HG03460 (cell line): ENCODE data around the gene PDGFRA.
"Not testable (repeated sequence)": the region's sequence is repeated elsewhere in the genome, so short reads cannot be mapped to it uniquely, and the experiment has no call there.

Experiments used
- ATAC-seq: cut with Tn5 transposase; IDR thresholded peaks from one replicate; pipeline ENCODE4 v1.9.1; 2021; ENCODE audit not compliant: unreplicated experiment

The PDGFRA gene

DNA sequence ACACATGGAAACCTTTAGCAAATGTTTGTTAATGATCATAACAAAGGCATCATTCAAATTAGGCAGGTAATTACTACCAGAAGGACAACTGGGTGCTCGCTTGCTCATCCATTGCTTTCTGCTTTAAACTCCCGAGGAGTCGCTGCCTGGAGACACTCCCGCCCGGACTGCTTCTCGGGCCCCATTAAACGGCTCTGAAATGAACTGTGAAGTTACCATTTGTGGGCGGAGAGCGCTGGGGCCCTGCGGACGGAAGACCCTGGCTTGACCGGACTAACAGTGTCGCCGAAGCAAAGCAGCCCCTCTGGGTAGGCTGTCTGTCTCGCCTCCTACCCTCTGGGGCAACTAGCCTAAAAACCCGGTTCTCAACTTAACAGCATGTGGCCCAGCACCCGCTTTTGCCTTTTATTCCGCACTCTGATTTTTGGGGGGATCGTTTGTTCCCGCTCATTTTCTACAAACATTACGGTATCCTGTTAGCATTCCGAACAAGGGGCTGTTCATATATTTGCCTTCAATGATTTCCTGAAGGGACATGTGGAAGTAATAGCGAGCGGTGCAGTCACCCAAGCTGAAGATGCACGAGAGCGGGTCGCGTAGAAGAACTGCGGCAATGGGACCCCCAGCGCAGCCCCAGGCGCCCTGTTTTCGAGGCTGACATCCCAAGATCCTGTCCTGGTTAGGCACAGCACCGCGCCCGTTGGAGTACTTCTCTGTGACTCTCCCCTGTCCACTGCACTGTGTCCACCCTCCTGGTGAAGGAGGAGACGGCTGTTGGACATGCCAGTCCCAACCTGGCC, 1.6 kb upstream of the PDGFRA start:
- no peak for ATAC-seq

GRCh38 chr4:54228056-54228527, 1.0 kb upstream of the PDGFRA start:
- ATAC-seq: no peak

DNA sequence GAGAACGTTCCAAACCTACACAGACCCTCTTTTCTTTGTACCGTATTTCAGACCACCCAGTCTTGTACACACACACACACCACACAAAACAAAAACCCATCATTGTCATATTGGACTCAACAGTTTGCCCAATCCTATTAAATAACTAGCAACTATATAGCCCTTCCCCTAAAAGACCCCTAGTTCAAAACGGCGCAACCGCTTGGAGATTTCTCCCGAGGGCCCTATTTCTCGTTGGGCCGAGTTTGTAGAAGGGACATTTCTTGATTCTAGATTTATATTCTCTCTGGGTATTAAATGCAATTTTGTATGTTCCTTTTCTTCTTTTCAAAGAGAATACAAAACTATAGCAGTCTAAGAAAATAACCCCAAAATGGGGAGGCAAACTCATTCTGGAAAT, 547 bp upstream of the PDGFRA start:
- no peak for ATAC-seq

- ATAC-seq: no peak
These were observed 764 bp downstream of the PDGFRA start for GRCh38 chr4:54229631-54230483.

- ATAC-seq: no peak
These were observed 1.7 kb downstream of the PDGFRA start for GRCh38 chr4:54230484-54231418.

DNA sequence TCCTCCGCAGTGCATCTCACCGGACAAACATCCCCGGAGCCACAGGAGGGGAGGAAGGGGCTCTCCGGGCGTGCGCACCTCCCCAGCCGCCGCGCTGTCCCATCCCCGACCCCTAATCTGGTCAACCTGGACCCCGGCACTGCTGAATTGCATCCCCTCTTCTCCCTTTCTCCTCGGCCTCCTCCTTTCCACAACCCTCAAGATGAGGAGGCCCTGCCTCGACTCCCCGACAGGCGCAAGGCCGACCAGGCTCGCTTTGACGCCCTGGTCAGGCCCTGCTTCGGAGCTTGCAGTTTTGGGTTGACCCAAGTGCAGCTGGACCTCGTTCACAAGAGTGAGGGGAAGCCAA, 2.3 kb downstream of the PDGFRA start:
- ATAC-seq: no peak

DNA sequence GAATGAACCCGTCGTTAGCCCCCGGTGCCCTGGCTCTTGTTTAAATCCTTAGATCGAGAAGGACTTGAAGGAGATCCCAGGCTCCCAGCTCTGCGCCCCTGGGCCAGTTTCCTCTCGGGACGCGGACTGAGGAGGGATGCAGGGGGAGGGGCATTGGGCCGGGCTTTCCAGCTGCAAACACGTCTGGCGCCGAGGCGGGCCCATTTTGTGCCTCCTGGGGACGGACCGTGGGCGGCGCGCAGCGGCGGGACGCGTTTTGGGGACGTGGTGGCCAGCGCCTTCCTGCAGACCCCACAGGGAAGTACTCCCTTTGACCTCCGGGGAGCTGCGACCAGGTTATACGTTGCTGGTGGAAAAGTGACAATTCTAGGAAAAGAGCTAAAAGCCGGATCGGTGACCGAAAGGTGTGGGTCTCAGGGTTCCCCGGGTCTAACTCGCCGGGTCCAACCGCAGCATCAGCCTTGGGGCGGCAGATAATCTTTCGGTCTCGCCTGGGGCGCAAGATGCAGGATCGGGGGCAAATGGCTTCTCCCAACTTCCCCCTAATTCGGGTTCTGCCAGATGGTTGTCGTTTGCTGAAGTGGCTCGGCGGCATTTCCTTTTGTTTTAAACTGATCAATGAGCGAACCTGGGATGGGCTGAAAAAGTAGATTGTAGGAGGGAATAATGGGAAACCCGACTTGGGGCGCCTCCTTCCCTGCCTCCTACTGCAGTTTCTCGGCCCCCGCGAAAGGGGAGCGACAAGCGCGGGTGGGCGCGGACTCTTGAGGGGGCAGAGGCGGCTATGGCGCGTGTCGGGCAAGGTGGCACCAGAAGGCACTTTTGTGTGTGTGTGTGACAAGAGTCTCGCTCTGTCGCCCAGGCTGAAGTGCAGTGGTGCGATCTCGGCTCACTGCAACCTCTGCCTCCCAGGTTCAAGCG, 2.9 kb downstream of the PDGFRA start:
- ATAC-seq: no peak

DNA sequence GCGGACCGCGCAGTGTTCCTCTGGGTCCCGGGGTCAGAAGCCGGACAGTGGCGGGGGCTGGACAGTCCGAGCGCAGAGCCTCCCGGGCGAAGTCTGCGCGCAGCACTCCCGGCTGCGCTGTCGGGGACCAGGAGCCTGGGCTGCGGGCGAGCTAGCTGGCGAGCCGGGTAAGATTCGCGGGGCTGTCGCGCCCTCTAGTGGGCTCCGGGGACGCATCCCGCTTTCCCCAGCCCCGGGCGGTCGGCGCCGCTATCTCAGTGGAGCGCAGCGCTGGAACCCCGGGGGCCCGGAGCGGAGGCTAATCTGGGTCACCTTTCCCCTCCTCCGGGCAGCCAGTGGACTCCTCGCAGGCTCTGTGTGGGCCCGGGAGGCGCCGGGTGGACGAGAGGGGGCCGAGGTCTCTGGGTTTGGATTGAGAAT, 4.2 kb downstream of the PDGFRA start:
- ATAC-seq: peak; percentile 87

DNA sequence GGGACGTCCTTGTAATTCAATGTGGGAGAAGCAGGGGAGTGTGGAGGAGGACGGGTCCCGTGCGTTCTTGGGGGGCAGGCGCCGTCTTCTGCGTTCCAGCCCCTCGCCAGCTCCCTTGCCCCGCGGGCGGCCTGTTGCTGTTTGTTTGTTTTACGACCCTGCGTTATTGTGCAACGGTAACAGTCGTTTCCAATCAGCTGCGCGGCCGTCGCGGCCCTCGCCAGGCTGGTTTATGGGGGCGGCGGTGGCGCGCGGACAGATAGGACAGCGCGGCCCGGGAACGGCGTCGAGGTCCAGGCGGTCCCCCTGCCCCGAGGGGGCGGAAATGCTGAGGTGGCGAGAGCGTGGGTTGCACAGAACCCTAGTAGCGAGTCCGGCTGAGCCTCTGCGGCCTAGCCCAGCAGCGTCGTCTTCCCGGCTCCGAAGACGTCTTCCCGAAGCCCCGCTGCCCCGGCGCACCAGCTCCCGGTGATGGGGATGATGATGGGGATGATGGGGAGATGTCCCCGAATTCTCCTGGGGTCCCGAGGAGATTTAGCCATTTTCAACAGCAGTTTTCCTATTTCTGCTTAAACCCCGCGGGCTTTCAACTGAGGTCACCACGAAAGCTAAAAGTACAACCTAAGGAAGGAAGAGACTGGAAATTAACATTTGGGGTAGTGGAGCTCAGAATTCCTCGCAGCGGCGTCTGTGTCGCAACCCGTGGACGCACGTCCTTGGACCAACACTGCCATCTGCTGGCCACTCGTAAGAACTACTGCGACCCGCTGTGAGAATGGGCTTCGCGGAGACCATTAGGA, 4.8 kb downstream of the PDGFRA start:
- ATAC-seq: peak; percentile 41

DNA sequence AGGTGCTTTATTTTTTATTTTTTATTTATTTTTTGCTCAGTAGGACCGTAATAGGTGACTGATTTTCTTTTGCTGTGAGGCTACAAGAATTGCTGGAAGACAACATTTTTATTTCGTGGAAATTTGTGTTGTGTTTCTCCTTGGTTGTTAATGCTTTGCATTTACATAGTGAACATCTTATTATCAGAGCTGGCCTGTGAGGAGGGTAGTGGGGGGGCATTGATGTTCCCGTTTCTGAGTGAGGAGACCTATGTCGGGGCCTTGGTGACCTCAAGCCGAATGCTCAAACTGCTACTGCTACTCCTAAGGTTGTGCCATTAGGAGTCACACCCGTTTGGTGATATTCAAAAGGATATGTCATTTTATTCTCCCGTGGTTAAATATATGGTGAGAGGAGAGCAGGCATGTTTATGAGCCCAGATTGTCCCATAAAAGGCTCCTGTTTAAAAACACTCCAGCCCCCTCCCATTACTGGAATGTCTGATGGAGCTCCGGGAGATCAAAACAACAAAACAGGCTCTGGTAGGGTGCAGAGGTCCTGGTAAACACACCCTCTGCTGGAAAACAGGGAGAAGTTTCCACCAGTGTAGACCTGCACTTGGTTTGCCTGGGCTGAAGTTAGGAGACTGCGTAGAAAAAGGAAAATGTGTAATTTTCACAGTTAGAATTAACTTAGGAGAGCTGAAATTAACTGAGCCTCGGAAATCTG, 5.6 kb downstream of the PDGFRA start:
- ATAC-seq: no peak

DNA sequence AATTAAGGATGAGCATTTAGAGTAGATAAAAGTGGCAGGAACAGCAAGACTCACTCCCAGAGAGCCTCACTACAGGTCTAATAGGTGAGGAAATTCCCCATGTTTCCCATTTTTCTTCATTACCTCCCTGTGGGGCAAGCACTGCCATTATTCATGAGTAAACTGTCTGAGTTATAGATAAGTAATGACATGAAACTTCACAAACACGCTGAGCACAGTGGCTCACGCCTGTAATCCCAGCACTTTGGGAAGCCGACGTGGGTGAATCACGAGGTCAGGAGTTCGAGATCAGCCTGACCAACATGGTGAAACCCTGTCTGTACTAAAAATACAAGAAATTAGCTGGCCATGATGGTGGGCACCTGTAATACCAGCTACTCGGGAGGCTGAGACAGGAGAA, 7.2 kb downstream of the PDGFRA start:
- not testable (repeated sequence) for ATAC-seq

DNA sequence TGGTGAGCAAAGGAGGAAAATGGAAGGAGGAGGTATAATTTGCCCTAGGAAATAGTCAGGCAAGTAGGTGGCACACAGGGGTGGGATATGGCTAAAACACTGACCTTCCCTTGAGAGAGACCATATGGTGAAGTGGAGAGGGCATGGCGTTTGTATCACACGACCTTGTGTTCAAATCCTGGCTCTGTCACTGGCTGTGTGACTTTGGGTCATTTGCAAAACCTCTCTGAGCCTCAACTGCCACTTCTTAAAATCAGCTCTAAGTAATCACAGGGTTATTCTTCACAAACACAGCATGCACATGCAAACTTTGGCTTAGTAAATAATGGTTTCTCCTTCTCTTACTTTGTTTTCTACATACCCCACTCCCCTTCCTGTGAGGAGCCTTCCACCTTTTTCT, 8.7 kb downstream of the PDGFRA start:
- no peak for ATAC-seq

DNA sequence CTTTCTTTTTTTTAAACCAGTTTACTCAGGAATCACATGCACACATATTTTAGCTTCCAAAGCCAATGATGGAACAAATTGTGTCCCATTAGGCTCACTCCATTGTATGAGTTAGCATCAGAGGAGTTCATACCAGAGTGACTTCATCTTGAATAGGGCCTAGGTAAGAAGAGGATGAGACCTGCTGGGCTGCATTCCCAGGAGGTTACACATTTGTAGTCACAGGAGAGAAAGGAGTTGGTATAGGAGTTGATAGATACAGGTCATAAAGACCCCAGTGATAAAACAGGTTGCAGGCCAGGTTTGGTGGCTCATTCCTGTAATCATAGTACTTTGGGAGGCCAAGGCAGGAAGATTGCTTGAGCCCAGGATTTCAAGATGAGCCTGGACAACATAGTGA, 9.3 kb downstream of the PDGFRA start:
- ATAC-seq: no peak

DNA sequence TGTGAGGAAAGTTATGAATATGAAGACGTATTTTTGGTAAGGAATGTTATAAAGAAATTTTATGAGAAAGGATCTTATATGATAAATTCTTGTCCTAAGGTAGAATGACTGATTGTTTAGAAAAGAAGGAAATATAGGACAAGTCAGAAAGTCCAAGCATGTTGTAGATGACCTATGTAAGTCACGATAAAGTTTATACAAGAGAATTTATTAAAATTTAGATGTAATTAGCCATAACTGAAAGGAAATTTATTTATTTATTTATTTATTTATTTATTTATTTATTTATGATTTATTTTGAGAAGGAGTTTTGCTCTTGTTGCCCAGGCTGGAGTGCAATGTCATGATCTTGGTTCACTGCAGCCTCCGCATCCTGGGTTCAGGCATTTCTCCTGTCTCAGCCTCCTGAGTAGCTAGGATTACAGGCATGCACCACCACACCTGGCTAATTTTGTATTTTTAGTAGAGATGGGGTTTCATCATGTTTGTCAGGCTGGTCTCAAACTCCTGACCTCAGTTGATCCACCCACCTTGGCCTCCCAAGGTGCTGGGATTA, 12.3 kb downstream of the PDGFRA start:
- ATAC-seq: not testable (repeated sequence)

GRCh38 chr4:54243541-54243940, 14.4 kb downstream of the PDGFRA start:
- not testable (repeated sequence) for ATAC-seq

DNA sequence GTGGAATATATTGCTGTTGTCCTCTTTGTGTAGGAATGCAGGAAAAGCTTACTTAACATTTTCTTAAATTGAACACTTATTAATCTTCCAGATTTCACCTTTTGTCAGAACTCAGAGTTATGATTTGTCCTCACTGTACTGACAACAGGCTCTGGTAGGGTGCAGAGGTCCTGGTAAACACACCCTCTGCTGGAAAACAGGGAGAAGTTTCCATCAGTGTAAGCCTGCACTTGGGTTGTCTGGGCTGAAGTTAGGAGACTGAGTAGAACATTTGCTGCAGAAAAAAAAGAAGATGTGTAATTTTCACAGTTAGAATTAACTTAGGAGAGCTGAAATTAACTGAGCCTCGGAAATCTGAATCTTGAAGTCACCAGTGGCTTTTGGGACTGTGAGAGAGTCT, 23.2 kb downstream of the PDGFRA start:
- ATAC-seq: not testable (repeated sequence)

DNA sequence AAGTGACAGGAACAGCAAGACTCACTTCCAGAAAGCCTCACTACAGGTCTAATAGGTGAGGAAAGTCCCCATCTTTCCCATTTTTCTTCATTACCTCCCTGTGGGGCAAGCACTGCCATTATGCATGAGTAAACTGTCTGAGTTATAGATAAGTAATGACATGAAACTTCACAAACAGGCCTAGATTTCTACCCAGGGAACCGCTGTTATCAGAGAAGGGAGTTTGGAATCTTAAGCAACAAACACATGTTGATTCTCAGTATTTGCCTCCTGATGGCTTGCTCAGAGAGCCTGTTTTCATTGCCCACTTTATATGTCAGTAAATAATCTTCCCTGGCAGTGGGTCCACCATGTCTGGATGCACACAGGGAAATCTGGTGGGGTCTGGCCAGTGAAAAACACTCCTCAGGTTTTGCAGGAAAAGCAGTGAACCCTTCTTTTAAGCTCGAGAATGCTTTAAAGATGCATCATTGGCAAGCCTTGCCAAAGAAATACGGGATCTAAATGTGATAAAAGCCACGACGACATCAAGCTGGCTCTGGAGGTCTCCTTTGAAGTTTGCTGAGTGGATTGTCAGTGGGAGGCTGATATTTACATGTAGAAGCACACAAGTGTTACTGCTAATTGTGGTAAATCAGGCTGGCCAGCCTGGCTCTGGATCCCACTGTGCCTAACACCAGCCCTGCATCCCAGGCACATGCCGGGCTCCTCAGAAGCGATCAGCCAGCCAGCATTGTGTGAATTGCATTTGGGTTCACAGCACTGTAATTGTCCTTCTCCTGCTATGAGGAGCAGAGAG, 25.2 kb downstream of the PDGFRA start:
- no peak for ATAC-seq

- ATAC-seq: no peak
These were observed 25.8 kb downstream of the PDGFRA start for GRCh38 chr4:54254915-54255246.
